ENCODE measurements around the gene SMPD2.

DNA sequence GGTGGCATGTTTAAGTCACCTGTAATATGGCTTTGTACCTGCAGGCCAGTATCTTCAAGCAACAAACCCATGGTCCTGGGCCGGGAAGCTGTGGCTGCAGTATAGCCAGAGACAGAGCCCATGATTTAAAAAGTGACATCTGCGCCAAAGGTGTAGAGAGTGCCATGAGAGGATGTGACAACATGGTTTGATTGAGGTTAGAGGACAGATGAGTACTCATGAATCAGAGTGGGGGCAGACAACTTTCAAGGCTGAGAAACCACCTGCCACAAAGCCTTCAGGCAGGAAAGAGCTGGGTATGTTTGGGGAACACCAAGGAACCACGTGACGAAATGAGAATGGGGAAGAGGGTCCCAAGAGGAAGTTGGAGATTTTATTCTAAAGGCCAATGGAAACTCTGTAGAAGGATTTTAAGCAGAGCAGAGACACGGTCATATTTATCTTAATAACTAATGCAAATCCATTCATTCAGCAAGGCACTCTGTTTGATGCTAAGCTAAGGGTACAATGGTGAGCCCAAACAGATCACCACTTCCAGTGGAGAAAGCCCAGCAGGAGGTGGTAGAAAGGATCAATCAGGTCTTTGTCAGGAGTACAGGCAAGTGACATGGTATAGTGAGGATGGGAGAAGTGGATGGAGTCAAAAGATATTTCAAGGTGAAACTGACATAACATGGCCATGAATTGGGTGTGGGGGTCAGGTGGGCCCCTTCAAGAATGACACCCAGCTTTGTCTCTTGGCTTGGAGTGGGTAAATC, 18.4 kb downstream of the SMPD2 start:
- TF ChIP-seq, protein P1, sequence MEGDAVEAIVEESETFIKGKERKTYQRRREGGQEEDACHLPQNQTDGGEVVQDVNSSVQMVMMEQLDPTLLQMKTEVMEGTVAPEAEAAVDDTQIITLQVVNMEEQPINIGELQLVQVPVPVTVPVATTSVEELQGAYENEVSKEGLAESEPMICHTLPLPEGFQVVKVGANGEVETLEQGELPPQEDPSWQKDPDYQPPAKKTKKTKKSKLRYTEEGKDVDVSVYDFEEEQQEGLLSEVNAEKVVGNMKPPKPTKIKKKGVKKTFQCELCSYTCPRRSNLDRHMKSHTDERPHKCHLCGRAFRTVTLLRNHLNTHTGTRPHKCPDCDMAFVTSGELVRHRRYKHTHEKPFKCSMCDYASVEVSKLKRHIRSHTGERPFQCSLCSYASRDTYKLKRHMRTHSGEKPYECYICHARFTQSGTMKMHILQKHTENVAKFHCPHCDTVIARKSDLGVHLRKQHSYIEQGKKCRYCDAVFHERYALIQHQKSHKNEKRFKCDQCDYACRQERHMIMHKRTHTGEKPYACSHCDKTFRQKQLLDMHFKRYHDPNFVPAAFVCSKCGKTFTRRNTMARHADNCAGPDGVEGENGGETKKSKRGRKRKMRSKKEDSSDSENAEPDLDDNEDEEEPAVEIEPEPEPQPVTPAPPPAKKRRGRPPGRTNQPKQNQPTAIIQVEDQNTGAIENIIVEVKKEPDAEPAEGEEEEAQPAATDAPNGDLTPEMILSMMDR (tag by site-specific recombination; IDR thresholded peaks at IDR 0.05): no peak
- TF ChIP-seq ZBTB7A (tag by site-specific recombination; IDR thresholded peaks at IDR 0.05; ENCODE audit: low read depth): no peak
- TF ChIP-seq, protein P2, sequence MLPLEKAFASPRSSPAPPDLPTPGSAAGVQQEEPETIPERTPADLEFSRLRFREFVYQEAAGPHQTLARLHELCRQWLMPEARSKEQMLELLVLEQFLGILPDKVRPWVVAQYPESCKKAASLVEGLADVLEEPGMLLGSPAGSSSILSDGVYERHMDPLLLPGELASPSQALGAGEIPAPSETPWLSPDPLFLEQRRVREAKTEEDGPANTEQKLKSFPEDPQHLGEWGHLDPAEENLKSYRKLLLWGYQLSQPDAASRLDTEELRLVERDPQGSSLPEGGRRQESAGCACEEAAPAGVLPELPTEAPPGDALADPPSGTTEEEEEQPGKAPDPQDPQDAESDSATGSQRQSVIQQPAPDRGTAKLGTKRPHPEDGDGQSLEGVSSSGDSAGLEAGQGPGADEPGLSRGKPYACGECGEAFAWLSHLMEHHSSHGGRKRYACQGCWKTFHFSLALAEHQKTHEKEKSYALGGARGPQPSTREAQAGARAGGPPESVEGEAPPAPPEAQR (tag by site-specific recombination; IDR thresholded peaks at IDR 0.05): no peak
- TF ChIP-seq, protein P3, sequence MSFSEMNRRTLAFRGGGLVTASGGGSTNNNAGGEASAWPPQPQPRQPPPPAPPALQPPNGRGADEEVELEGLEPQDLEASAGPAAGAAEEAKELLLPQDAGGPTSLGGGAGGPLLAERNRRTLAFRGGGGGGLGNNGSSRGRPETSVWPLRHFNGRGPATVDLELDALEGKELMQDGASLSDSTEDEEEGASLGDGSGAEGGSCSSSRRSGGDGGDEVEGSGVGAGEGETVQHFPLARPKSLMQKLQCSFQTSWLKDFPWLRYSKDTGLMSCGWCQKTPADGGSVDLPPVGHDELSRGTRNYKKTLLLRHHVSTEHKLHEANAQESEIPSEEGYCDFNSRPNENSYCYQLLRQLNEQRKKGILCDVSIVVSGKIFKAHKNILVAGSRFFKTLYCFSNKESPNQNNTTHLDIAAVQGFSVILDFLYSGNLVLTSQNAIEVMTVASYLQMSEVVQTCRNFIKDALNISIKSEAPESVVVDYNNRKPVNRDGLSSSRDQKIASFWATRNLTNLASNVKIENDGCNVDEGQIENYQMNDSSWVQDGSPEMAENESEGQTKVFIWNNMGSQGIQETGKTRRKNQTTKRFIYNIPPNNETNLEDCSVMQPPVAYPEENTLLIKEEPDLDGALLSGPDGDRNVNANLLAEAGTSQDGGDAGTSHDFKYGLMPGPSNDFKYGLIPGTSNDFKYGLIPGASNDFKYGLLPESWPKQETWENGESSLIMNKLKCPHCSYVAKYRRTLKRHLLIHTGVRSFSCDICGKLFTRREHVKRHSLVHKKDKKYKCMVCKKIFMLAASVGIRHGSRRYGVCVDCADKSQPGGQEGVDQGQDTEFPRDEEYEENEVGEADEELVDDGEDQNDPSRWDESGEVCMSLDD (tag by site-specific recombination; IDR thresholded peaks at IDR 0.05): no peak
- TF ChIP-seq SETDB1 (IDR thresholded peaks at IDR 0.05; ENCODE audit: insufficient read length, low read length): no peak
- no peak for TF ChIP-seq YY2 (tag by site-specific recombination; IDR thresholded peaks at IDR 0.05)

All from HEK293 (cell line).